Measurements from ENCODE around the gene CXCL3. TPM values are rescaled to one million over a fixed set of nuclear protein-coding genes. Genes with fewer than 3 reads are reported as not detected.

CXCL3 gene
- total RNA-seq, 1 experiment from 2014 or later: 0.23 TPM

DNA sequence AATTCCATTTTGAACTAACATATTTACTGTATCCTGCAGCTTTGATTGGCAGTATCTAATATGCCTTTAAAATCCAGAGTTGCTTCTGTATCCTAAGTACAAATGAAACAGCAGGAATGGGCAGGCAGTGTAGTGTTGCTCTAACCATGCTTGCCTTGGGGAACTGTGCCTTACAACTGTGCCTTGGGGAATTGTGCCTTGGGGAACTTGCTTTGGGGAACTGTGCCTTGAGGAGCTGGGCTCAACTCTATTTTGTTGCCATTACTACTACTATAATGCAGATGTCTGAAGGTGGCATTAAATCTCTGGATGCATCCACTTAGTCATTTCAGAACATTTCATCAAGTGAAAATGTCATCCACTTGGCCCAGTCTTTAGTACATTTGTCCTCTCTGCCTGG, 6.9 kb downstream of the CXCL3 start:
- H3K27me3 ChIP-seq (ENCODE audit: control insufficient read depth, insufficient read depth, low read length): no peaks in the 10 kb centered on the region
- POLR2A ChIA-PET: interaction anchor here (0.6 kb wide), 1 partner anchor 204 kb away, joined by 4 read pairs; no protein-coding TSS in a partner anchor

DNA sequence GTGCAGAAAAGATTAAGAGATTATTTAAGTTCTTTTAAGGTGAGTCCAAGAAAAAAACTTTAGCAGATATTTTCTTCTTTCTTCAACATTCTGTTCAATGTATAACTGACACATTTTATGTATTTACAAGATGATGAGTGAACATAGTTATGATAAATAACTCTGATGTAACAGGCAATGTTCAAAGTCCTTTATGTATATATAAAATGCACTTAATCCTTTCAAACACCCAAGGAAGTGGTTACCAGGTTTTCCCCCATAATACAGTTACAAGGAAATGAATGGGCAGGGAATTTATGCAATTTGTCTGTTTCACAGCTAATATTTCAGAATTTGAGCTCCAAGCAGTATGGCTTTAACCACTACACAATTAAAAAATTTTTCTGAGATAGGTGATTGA, 8.2 kb downstream of the CXCL3 start:
- no TSS peak for BruUV-seq (replicated peaks)
- DNase-seq (ENCODE audit: low read depth, low spot score) (no peak), ATAC-seq (no peak)
- intact Hi-C loops (cut with micrococcal nuclease; ENCODE audit: unreplicated experiment) (no loop called here), in situ Hi-C loops (cut with HindIII; ENCODE audit: low pct_unique_long_range_greater_than_20kb, low sequenced_read_pairs) (no loop called here)
- no peaks in the 10 kb centered on the region for H3K9me3 ChIP-seq (ENCODE audit: control insufficient read depth, insufficient read depth, low read depth, low read length)
- H3K27me3 ChIP-seq (ENCODE audit: control insufficient read depth, insufficient read depth, low read length): no peaks in the 10 kb centered on the region
- H3K36me3 ChIP-seq (ENCODE audit: control insufficient read depth, insufficient read depth, low read length): no peaks in the 10 kb centered on the region
- CTCF ChIA-PET: interaction anchor here (0.7 kb wide), 1 partner anchor 122 kb away, joined by 3 read pairs; no protein-coding TSS in a partner anchor
- POLR2A ChIA-PET: no interaction called here
- TF ChIP-seq SIN3A (IDR thresholded peaks at IDR 0.05; ENCODE audit: borderline replicate concordance, insufficient read depth, low read depth, low read length) (no peak), POLR2AphosphoS5 (IDR thresholded peaks at IDR 0.05; ENCODE audit: low read depth, low read length) (no peak), TCF7L2 (IDR thresholded peaks at IDR 0.05; ENCODE audit: low read depth, low read length) (no peak)
- TF ChIP-seq, protein P1, sequence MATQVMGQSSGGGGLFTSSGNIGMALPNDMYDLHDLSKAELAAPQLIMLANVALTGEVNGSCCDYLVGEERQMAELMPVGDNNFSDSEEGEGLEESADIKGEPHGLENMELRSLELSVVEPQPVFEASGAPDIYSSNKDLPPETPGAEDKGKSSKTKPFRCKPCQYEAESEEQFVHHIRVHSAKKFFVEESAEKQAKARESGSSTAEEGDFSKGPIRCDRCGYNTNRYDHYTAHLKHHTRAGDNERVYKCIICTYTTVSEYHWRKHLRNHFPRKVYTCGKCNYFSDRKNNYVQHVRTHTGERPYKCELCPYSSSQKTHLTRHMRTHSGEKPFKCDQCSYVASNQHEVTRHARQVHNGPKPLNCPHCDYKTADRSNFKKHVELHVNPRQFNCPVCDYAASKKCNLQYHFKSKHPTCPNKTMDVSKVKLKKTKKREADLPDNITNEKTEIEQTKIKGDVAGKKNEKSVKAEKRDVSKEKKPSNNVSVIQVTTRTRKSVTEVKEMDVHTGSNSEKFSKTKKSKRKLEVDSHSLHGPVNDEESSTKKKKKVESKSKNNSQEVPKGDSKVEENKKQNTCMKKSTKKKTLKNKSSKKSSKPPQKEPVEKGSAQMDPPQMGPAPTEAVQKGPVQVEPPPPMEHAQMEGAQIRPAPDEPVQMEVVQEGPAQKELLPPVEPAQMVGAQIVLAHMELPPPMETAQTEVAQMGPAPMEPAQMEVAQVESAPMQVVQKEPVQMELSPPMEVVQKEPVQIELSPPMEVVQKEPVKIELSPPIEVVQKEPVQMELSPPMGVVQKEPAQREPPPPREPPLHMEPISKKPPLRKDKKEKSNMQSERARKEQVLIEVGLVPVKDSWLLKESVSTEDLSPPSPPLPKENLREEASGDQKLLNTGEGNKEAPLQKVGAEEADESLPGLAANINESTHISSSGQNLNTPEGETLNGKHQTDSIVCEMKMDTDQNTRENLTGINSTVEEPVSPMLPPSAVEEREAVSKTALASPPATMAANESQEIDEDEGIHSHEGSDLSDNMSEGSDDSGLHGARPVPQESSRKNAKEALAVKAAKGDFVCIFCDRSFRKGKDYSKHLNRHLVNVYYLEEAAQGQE (IDR thresholded peaks at IDR 0.05; ENCODE audit: insufficient read depth in 1 of 2, low read depth in 2 of 2, low read length in 1 of 2): no peak
- TF ChIP-seq, protein P2, sequence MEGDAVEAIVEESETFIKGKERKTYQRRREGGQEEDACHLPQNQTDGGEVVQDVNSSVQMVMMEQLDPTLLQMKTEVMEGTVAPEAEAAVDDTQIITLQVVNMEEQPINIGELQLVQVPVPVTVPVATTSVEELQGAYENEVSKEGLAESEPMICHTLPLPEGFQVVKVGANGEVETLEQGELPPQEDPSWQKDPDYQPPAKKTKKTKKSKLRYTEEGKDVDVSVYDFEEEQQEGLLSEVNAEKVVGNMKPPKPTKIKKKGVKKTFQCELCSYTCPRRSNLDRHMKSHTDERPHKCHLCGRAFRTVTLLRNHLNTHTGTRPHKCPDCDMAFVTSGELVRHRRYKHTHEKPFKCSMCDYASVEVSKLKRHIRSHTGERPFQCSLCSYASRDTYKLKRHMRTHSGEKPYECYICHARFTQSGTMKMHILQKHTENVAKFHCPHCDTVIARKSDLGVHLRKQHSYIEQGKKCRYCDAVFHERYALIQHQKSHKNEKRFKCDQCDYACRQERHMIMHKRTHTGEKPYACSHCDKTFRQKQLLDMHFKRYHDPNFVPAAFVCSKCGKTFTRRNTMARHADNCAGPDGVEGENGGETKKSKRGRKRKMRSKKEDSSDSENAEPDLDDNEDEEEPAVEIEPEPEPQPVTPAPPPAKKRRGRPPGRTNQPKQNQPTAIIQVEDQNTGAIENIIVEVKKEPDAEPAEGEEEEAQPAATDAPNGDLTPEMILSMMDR (IDR thresholded peaks at IDR 0.05): no peak
- H3K4me3 ChIP-seq (ENCODE audit: low read depth in 2 of 2, low read length in 2 of 2): no peak overlapping the region
- no peaks in the 10 kb centered on the region for H3K4me1 ChIP-seq (ENCODE audit: control insufficient read depth, insufficient read depth, low read length)
- no peak overlapping the region for H3K27ac ChIP-seq (ENCODE audit: low read length)

More for the DNA sequence above, 6.9 kb downstream of the CXCL3 start:
- H3K27ac ChIP-seq (ENCODE audit: low read length): no peak overlapping the region
- no peaks in the 10 kb centered on the region for H3K4me1 ChIP-seq (ENCODE audit: control insufficient read depth, insufficient read depth, low read length)
- no peaks in the 10 kb centered on the region for H3K9me3 ChIP-seq (ENCODE audit: control insufficient read depth, insufficient read depth, low read depth, low read length)
- CTCF ChIA-PET: interaction anchor here (0.6 kb wide), 1 partner anchor 9 kb away, joined by 4 read pairs; no protein-coding TSS in a partner anchor
- intact Hi-C loops (cut with micrococcal nuclease; ENCODE audit: unreplicated experiment): no loop called here
- no TSS peak for BruUV-seq (replicated peaks)
- DNase-seq (ENCODE audit: low read depth, low spot score) (no peak), ATAC-seq (no peak)
- no peaks in the 10 kb centered on the region for H3K36me3 ChIP-seq (ENCODE audit: control insufficient read depth, insufficient read depth, low read length)
- no peak overlapping the region for H3K4me3 ChIP-seq (ENCODE audit: low read depth in 2 of 2, low read length in 2 of 2)
- in situ Hi-C loops (cut with HindIII; ENCODE audit: low pct_unique_long_range_greater_than_20kb, low sequenced_read_pairs): no loop called here
- TF ChIP-seq, protein P1 (IDR thresholded peaks at IDR 0.05; ENCODE audit: insufficient read depth in 1 of 2, low read depth in 2 of 2, low read length in 1 of 2): no peak
- TF ChIP-seq, protein P2 (IDR thresholded peaks at IDR 0.05): no peak
- TF ChIP-seq SIN3A (IDR thresholded peaks at IDR 0.05; ENCODE audit: borderline replicate concordance, insufficient read depth, low read depth, low read length) (no peak), POLR2AphosphoS5 (IDR thresholded peaks at IDR 0.05; ENCODE audit: low read depth, low read length) (no peak), TCF7L2 (IDR thresholded peaks at IDR 0.05; ENCODE audit: low read depth, low read length) (no peak)

All from Panc1 (cell line).